Activated T-cell treated with anti-CD3 and anti-CD28 coated beads, Interleukin-2, amount 50 U/mL, for 24 hours (primary cell): Measurements from ENCODE around the gene TTI1.

ENCODE experiments used
- DNase-seq: peaks from one replicate; pipeline ENCODE4 v3.0.0-alpha.2; 2020
- H3K27ac Mint-ChIP-seq: 2 replicates; pipeline ENCODE4 v1.8.0; 2020; ENCODE audit warnings: mild to moderate bottlenecking, mixed read lengths
- H3K27me3 Mint-ChIP-seq: 2 replicates; pipeline ENCODE4 v1.8.0; 2020; ENCODE audit warnings: mixed read lengths
- H3K36me3 Mint-ChIP-seq: 2 replicates; pipeline ENCODE4 v1.8.0; 2020; ENCODE audit warnings: low read depth, mixed read lengths
- H3K4me1 Mint-ChIP-seq: 2 replicates; pipeline ENCODE4 v1.8.0; 2020; ENCODE audit warnings: low read depth, mixed read lengths
- H3K4me3 Mint-ChIP-seq: 2 replicates; pipeline ENCODE4 v1.8.0; 2020; ENCODE audit warnings: mild to moderate bottlenecking, moderate library complexity, mixed read lengths
- H3K9me3 Mint-ChIP-seq: 2 replicates; pipeline ENCODE4 v1.8.0; 2020; ENCODE audit warnings: mixed read lengths

The TTI1 gene

DNA sequence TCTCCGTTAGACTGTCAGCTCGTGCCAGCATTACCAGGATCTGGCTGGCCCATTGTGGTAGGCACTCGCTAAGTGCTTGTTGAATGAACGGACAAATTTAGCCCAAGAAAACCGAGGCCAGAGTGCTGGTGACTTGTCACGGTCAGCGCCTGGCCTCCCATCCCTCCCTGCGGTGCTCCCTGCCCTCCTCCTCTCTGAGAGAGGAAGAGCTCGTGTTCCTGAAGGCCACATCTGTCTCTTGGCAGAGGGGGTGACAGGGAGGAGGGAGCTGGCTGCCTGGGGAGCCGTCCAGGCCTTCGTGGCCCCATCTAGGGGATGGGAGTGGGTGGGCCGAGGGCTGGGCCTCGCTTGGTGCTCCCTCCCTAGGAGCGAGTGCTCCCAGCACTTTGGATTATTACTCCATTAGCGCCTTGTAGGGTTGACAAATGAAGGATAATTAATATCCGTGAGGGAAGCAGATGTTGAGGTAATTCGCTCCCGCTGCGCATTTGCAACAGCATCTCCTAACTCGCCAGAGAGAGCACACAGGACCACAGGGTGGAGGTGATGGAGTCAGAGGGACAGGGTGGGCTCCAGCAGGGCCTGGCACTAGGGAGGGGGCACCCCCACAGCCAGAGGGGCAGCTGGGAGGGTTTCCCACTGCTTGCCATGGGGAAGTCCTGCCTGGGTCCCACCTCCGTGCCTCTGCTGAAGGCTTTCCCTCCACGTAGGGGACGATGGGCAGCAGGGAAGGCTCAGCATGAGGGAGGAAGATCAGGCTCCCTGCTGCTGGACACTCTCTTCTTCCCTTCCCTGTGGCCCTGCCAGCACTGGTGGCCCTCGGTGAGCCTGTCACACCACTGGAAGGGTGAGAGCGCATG, 93.3 kb downstream of the TTI1 start:
- no peaks in the 10 kb centered on the region for H3K27me3 Mint-ChIP-seq
- no peak overlapping the region for H3K27ac Mint-ChIP-seq
- H3K9me3 Mint-ChIP-seq: no peaks in the 10 kb centered on the region
- no peaks in the 10 kb centered on the region for H3K4me1 Mint-ChIP-seq
- DNase-seq: peak; percentile 8
- no peaks in the 10 kb centered on the region for H3K36me3 Mint-ChIP-seq
- no peak overlapping the region for H3K4me3 Mint-ChIP-seq

DNA sequence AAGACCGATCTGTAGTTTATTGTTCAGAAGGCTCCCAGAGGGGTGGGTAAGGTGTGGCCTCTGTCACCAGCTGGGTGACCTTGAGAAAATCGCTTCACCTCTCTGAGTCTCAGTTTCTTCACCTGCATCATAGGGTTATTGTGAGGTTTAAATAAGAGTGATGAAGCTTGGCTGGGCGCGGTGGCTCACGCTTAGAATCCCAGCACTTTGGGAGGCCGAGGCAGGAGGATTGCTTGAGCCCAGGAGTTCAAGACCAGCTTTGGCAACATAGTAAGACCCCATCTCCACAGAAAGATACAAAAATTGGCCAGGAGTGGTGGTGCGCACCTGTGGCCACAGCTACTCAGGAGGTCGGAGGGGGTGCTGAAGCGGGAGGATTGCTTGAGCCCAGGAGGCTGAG, 94.3 kb downstream of the TTI1 start:
- H3K4me3 Mint-ChIP-seq: no peak overlapping the region
- no peaks in the 10 kb centered on the region for H3K9me3 Mint-ChIP-seq
- no peak for DNase-seq
- H3K27ac Mint-ChIP-seq: no peak overlapping the region
- H3K4me1 Mint-ChIP-seq: no peaks in the 10 kb centered on the region
- no peaks in the 10 kb centered on the region for H3K36me3 Mint-ChIP-seq
- H3K27me3 Mint-ChIP-seq: peaks cover 4% of the 10 kb centered on the region

DNA sequence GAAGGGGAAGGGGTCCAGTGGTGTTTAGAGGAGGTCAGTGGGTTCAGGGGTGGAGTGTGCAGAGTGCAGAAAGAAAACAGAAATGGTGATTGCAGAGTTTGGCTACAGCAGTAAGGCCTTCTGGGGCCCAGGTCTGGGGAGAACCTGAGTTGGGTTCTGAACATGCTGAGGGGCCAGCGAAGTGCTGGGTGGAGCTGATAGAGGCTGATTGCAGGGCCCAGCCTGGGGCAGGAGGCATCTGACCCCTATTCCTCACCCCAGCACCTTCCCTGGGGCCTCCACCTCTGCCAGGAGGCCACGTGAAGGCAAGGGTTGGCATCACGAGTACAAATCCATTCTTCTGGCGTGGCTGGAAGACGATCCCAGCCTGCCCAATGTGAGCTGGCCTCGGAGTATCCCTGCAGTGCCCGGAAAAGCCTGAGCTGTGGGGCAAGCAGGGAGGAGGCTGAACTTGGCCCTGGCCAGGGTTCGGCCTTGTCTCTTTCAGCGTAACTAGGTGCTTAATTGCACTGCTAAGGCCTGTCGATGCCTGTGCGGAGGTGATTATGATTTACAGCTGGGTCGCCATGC, 95.0 kb downstream of the TTI1 start:
- H3K4me1 Mint-ChIP-seq: no peaks in the 10 kb centered on the region
- H3K9me3 Mint-ChIP-seq: no peaks in the 10 kb centered on the region
- no peak for DNase-seq
- H3K36me3 Mint-ChIP-seq: no peaks in the 10 kb centered on the region
- peaks cover 4% of the 10 kb centered on the region for H3K27me3 Mint-ChIP-seq
- H3K4me3 Mint-ChIP-seq: no peak overlapping the region
- H3K27ac Mint-ChIP-seq: no peak overlapping the region

DNA sequence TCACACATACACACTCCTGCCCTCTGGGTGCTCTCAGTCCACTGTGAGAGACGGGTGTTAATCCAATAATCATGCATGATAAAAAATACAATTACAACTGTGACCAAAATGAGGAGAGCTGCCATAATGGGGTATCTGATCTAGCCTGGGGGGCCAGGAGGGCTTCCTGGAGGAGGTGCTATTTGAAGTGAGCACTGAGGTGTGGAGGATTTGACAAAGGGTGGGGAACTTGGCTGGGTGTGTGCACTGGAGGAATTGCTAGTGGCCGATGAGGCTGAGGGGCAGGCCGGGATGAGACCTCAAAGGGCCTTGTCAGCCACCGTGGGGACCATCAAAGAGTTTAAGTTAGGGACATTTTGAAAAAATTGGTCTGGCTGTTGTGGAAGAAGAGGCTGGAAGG, 95.6 kb downstream of the TTI1 start:
- no peak overlapping the region for H3K27ac Mint-ChIP-seq
- no peaks in the 10 kb centered on the region for H3K4me1 Mint-ChIP-seq
- no peaks in the 10 kb centered on the region for H3K9me3 Mint-ChIP-seq
- no peak overlapping the region for H3K4me3 Mint-ChIP-seq
- no peak for DNase-seq
- H3K27me3 Mint-ChIP-seq: peaks cover 4% of the 10 kb centered on the region
- no peaks in the 10 kb centered on the region for H3K36me3 Mint-ChIP-seq

DNA sequence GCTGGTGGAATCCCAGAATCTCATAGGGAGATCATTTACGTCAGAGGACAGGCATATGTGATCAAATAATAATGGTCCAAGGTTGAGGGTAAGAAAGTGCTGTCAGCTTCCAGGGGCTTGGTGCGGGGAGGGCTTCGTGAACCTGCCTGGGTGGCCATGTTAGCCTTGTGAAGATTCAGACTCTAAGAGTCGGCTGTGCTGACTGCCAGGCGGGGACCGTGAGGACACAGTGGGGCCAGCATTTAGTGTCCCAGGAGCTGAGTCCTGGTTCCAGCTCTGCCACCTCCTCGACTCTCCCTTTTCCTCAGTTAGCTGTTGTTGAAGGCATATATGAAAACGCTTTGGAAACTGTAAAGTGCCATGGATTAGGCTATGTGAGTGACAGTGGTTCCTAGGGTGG, 96.8 kb downstream of the TTI1 start:
- H3K4me1 Mint-ChIP-seq: no peaks in the 10 kb centered on the region
- H3K4me3 Mint-ChIP-seq: no peak overlapping the region
- H3K27me3 Mint-ChIP-seq: peaks cover 8% of the 10 kb centered on the region
- no peak overlapping the region for H3K27ac Mint-ChIP-seq
- DNase-seq: no peak
- no peaks in the 10 kb centered on the region for H3K36me3 Mint-ChIP-seq
- H3K9me3 Mint-ChIP-seq: no peaks in the 10 kb centered on the region

DNA sequence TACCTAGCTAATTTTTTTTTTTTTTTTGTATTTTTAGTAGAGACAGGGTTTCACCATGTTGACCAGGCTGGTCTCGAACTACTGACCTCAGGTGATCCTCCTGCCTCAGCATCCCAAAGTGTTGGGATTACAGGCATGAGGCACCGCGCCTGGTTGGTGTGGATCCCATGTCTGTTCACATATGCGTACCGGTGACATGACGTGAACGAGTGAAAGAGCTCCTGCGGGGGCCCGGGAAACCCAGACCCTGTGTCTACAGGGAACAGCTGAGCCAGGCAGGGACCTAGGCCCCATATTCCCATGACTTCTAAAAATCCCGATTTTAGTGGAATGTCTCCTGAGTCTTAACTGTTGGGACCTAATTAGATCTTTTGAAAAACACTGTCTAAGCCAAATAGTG, 97.2 kb downstream of the TTI1 start:
- H3K9me3 Mint-ChIP-seq: no peaks in the 10 kb centered on the region
- no peaks in the 10 kb centered on the region for H3K4me1 Mint-ChIP-seq

DNA sequence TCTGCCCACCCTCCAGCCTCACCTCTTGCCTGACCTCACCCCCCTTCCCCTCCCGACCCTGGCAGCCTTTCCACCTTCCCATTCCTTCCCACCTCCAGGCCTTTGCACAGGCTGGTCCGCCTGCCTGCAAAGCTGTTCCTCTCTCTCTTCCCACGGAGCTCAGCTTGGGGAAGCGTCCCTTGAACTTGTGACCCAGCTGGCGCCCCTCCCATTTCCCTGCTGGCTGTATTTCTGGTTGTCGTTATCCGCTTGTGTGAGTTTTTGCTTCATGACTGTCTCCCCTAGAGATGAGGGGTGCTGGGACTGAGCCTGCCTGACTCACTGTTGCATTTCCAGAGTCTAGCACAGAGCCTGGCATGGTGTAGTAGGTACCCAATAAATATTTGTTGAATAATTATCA, 97.8 kb downstream of the TTI1 start:
- no peak overlapping the region for H3K4me3 Mint-ChIP-seq
- H3K27me3 Mint-ChIP-seq: peaks cover 13% of the 10 kb centered on the region
- H3K9me3 Mint-ChIP-seq: no peaks in the 10 kb centered on the region
- no peaks in the 10 kb centered on the region for H3K36me3 Mint-ChIP-seq
- no peaks in the 10 kb centered on the region for H3K4me1 Mint-ChIP-seq
- H3K27ac Mint-ChIP-seq: no peak overlapping the region
- no peak for DNase-seq

More for the DNA sequence above, 97.2 kb downstream of the TTI1 start:
- no peak overlapping the region for H3K27ac Mint-ChIP-seq
- peaks cover 9% of the 10 kb centered on the region for H3K27me3 Mint-ChIP-seq
- H3K36me3 Mint-ChIP-seq: no peaks in the 10 kb centered on the region
- DNase-seq: no peak
- no peak overlapping the region for H3K4me3 Mint-ChIP-seq

DNA sequence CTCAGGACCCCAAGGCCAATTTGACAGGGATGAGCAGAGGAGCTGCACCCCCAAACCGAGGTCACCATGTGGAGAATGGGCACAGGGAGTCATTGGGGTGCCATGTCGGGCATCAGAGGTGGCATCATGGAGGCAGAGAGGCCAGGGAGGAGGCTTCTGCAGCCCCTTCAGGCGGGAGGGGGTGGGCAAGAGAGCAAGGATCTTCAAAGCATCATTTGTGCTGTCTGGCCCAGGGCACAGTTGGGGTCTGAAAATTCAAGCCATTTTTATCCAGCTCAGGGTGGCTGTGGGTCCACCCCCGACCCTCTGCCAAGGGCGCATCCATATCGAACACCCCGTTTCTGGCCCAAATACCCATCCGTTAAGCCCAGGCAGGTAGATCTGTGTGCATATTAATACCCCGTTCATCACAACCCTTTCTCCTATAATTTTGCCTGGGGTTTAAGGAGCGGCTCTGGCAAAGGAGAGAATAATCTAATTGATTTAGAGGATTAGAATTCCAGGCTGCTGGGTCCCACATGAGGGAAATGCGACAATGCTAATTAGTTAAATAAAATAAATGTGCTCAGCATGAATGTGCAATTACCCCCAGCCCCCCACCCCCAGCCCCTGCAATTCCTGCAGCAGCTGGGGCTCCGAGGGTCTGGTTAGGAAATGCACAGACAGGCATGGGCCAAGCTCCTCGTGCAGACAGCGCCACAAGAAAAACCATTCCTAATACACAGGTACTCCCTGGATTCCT, 98.5 kb downstream of the TTI1 start:
- Mint-ChIP-seq H3K9me3 (no peaks in the 10 kb centered on the region), H3K4me1 (no peaks in the 10 kb centered on the region), H3K4me3 (no peak overlapping the region), H3K36me3 (no peaks in the 10 kb centered on the region), H3K27me3 (peaks cover 16% of the 10 kb centered on the region), H3K27ac (no peak overlapping the region)
- no peak for DNase-seq

DNA sequence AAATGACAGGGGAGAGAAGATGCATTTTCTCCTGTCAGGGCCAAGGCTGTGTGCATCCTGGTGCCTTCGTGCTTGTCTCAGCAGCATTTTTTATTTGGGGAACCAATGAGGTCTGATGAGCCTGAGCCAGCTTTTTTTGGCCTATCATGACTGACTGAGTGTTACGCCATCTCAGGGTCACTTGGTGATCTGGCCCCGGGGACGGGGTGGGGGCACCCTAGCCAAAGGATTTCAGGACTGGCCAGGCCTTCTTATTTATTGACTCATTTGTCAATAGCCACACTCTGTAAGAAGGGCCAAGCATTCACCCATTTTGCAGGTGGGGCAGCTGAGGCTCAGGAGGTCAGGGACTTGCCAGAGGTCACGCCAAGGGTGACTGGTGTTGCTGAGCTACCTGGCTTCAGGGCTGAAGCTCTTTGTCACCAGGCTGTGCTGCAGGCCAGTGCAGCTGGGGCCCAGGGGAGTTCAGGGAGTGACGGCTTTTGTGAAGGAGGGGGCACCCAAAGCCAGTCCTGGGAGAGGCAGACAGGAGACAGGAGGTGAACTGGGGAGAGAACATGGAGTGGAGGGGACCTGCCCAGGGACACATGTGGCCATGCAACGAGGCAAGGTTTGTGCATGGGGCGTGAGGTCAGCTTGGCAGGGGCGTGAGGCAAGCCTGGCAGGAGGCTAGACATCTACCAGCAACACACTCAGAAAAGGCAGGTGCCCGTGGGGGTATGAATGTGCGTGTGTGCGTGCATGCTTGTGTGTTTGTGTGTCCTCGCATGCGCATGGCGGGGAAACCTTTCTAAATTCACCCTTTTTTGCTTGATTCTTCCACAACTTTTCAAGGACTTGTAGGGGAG, 99.2 kb downstream of the TTI1 start:
- Mint-ChIP-seq H3K27ac (no peak overlapping the region), H3K36me3 (no peaks in the 10 kb centered on the region), H3K27me3 (peaks cover 24% of the 10 kb centered on the region), H3K9me3 (no peaks in the 10 kb centered on the region), H3K4me1 (no peaks in the 10 kb centered on the region), H3K4me3 (no peak overlapping the region)
- DNase-seq: no peak
